ENCODE measurements around the gene EIF5B. TPM values are rescaled to one million over a fixed set of nuclear protein-coding genes. Genes with fewer than 3 reads are reported as not detected.
"Not testable (repeated sequence)": the region's sequence is repeated elsewhere in the genome, so short reads cannot be mapped to it uniquely, and the experiment has no call there.

Gene EIF5B, protein sequence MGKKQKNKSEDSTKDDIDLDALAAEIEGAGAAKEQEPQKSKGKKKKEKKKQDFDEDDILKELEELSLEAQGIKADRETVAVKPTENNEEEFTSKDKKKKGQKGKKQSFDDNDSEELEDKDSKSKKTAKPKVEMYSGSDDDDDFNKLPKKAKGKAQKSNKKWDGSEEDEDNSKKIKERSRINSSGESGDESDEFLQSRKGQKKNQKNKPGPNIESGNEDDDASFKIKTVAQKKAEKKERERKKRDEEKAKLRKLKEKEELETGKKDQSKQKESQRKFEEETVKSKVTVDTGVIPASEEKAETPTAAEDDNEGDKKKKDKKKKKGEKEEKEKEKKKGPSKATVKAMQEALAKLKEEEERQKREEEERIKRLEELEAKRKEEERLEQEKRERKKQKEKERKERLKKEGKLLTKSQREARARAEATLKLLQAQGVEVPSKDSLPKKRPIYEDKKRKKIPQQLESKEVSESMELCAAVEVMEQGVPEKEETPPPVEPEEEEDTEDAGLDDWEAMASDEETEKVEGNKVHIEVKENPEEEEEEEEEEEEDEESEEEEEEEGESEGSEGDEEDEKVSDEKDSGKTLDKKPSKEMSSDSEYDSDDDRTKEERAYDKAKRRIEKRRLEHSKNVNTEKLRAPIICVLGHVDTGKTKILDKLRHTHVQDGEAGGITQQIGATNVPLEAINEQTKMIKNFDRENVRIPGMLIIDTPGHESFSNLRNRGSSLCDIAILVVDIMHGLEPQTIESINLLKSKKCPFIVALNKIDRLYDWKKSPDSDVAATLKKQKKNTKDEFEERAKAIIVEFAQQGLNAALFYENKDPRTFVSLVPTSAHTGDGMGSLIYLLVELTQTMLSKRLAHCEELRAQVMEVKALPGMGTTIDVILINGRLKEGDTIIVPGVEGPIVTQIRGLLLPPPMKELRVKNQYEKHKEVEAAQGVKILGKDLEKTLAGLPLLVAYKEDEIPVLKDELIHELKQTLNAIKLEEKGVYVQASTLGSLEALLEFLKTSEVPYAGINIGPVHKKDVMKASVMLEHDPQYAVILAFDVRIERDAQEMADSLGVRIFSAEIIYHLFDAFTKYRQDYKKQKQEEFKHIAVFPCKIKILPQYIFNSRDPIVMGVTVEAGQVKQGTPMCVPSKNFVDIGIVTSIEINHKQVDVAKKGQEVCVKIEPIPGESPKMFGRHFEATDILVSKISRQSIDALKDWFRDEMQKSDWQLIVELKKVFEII
- 84.7 and 84.8 TPM in 2 replicates for total RNA-seq

DNA sequence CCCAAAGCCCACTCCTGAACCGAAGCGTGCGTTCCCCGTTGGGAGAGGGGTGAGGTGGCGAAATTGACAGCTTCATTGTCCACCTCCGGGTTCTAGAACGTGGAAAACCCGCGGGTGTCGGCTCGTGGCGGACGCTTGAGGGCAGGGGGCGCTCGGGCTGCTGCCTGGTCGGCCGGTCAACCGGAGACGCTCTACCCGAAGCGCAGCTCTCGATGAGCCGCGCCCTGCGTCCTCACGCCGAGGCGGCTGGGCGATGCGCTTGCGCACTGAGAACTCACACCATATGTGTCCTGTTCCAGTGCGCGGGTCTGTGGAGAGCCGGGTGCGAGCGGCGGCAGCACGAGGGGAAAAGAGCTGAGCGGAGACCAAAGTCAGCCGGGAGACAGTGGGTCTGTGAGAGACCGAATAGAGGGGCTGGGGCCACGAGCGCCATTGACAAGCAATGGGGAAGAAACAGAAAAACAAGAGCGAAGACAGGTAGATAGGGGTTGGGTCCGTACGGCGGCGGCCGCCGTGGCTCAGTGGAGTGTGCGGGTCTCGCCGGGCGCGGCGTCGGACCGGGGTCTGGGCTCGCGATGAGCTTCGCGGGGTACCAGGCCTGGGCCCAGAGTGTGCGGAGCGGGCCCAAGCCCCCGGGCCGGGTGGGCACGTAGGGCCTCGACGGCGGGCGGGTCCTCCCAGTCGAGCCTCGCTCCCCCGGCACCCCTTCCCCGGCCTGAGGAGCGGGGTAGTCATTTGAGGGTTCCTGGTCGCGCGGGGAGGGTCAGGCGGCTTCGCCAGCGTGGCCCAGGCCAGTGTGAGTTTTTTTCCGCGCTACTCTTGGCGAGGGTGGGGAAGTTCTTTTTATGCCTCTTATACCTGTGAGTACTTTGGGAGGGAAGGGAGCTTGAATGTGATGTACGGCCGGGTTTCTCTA lies at the start of gene EIF5B:
Gene EIF5B (plus strand): TSS at position 277 of the 916 bp plus-strand sequence. CDS start 166 bp downstream, at position 443.
- intact Hi-C loops (cut with micrococcal nuclease) = loop anchor here (1.0 to 10.0 kb wide), 9 partner anchors 11 to 1915 kb away; partner anchors contain the start of genes CNOT11, PDCL3, REV1 and TMEM131
- no peaks in the 10 kb centered on the region for H3K9me3 Mint-ChIP-seq
- H3K27me3 Mint-ChIP-seq (ENCODE audit: insufficient read depth) = no peaks in the 10 kb centered on the region
- no peak within 1 kb of the TSS for H3K27ac Mint-ChIP-seq
- DNase-seq (ENCODE audit: low spot score) = peak; percentile 93
- peaks cover 47% of the 10 kb centered on the region for H3K4me1 Mint-ChIP-seq (ENCODE audit: low read depth)
- peaks cover 10% of the 10 kb centered on the region for H3K36me3 Mint-ChIP-seq (ENCODE audit: low read depth)
- H3K4me3 Mint-ChIP-seq = no peak within 1 kb of the TSS

DNA sequence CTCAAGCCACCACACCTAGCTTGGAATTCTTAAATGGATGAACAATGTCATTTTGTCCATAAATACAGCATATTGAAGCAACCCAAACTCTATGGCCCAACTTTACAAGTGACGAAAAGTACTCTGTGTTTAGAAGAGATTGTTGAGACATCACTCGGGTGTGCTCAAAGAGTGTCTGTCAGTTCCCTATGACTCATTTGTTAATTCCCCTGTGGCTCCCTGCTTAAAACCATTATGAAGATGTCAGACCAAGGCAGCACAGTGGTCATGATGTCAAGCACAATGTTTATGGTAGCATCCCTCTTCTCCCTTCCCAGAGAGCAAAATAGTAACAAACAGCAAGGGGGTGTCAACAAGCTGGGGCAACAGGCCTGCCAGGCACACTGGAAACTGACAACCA lies 39.2 kb upstream of the EIF5B start:
- Mint-ChIP-seq H3K4me1 (ENCODE audit: low read depth) (no peaks in the 10 kb centered on the region), H3K9me3 (no peaks in the 10 kb centered on the region), H3K27me3 (ENCODE audit: insufficient read depth) (no peaks in the 10 kb centered on the region), H3K27ac (no peak overlapping the region), H3K36me3 (ENCODE audit: low read depth) (peaks cover 7% of the 10 kb centered on the region), H3K4me3 (no peak overlapping the region)
- DNase-seq (ENCODE audit: low spot score) = no peak
- intact Hi-C loops (cut with micrococcal nuclease) = no loop called here

DNA sequence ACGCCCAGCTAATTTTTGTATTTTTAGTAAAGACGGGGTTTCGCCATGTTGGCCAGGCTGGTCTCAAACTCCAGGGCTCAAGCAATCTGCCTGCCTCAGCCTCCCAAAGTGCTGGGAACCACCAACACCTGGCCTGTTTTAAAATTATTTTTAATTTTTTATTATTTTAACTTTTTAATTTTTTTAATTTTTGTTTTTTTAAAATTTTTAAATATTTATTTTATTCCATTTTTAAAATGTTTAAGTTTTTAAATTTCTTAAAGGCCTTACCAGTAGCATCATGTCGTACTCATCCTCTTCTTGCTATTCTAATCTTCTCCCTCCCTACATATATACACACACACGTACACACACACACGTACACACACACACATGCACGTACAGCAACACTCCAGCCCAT lies 37.6 kb upstream of the EIF5B start:
- H3K9me3 Mint-ChIP-seq = no peaks in the 10 kb centered on the region
- DNase-seq (ENCODE audit: low spot score) = no peak
- no peaks in the 10 kb centered on the region for H3K4me1 Mint-ChIP-seq (ENCODE audit: low read depth)
- H3K4me3 Mint-ChIP-seq = no peak overlapping the region
- H3K36me3 Mint-ChIP-seq (ENCODE audit: low read depth) = peaks cover 8% of the 10 kb centered on the region
- H3K27me3 Mint-ChIP-seq (ENCODE audit: insufficient read depth) = no peaks in the 10 kb centered on the region
- intact Hi-C loops (cut with micrococcal nuclease) = no loop called here
- no peak overlapping the region for H3K27ac Mint-ChIP-seq

DNA sequence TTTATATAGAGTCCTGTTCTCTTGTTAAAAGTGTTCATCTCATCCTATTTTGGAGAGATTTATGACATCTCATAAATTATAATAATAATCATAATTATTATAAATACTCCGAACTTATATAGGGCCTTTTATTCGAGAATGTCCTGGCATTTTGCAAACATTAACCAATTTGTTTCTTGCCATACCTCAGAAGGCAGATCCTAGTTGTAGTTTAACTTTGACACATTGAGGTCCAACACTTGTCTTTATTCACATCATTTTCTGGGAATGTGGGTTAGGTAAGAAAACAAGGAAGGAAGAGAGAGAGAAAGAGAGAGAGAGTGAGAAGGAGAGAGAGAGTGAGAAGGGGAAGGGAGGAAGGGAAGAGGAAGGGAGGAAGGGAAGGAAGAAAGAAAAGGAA lies 36.1 kb upstream of the EIF5B start, which contains the start of gene LYG1:
Gene LYG1 (minus strand): TSS at position 101 of the 400 bp plus-strand sequence. CDS start 5,527 bp downstream, outside the sequence.
- H3K36me3 Mint-ChIP-seq (ENCODE audit: low read depth); H3K9me3 Mint-ChIP-seq; DNase-seq (ENCODE audit: low spot score); H3K4me3 Mint-ChIP-seq; H3K27me3 Mint-ChIP-seq (ENCODE audit: insufficient read depth); H3K27ac Mint-ChIP-seq; intact Hi-C loops (cut with micrococcal nuclease); H3K4me1 Mint-ChIP-seq (ENCODE audit: low read depth): not testable (repeated sequence)

DNA sequence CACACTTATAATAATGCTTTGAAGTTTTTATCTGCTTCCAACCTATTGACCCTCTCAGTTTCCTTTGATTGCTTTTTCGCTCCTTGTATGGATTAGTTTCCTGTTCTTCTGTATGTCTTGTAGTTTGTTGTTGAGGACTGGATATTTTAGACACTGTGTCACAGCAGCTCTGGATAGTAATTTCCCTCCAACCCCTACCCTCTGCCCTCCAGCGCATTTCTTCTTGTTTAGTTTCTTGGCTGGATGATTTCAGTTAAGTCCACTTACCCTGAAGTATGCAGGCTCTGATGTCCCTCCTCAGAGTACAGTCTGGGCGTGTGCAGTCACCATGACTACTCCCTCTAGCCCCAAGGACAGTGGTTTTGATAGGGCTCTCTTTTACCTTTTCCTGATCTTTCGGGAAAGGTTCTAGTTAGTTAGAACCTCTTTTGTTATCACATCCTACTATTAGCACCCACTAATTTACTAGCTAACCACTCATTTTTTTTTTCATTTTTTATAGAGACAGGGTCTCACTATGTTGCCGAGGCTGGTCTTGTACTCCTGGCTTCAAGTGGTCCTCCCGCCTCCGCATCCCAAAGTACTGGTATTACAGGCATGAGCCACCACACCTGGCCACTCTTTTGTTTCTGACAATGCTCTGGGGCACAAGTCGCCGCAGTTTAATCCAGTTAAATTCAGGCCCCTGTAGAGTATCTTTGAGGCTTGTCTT lies 19.9 kb upstream of the EIF5B start:
- H3K36me3 Mint-ChIP-seq (ENCODE audit: low read depth) = peaks cover 27% of the 10 kb centered on the region
- H3K4me3 Mint-ChIP-seq = no peak overlapping the region
- no peaks in the 10 kb centered on the region for H3K27me3 Mint-ChIP-seq (ENCODE audit: insufficient read depth)
- H3K27ac Mint-ChIP-seq = no peak overlapping the region
- H3K9me3 Mint-ChIP-seq = no peaks in the 10 kb centered on the region
- intact Hi-C loops (cut with micrococcal nuclease) = no loop called here
- H3K4me1 Mint-ChIP-seq (ENCODE audit: low read depth) = no peaks in the 10 kb centered on the region
- no peak for DNase-seq (ENCODE audit: low spot score)

DNA sequence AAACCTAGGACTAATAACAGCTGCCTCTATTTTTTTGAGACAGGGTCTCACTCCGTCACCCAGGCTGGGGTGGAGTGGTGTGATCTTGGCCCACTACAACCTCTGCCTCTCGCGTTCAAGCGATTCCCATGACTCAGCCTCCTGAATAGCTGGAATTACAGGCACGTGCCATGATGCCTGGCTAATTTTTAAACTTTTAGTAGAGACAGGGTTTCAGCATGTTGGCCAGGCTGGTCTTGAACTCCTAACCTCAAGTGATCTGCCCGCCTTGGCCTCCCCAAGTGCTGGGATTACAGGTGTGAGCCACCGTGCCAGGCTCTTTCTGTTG lies 19.4 kb upstream of the EIF5B start:
- H3K27ac Mint-ChIP-seq; H3K9me3 Mint-ChIP-seq; DNase-seq (ENCODE audit: low spot score); H3K4me1 Mint-ChIP-seq (ENCODE audit: low read depth); intact Hi-C loops (cut with micrococcal nuclease); H3K27me3 Mint-ChIP-seq (ENCODE audit: insufficient read depth); H3K4me3 Mint-ChIP-seq: not testable (repeated sequence)
- H3K36me3 Mint-ChIP-seq (ENCODE audit: low read depth) = peaks cover 26% of the 10 kb centered on the region

DNA sequence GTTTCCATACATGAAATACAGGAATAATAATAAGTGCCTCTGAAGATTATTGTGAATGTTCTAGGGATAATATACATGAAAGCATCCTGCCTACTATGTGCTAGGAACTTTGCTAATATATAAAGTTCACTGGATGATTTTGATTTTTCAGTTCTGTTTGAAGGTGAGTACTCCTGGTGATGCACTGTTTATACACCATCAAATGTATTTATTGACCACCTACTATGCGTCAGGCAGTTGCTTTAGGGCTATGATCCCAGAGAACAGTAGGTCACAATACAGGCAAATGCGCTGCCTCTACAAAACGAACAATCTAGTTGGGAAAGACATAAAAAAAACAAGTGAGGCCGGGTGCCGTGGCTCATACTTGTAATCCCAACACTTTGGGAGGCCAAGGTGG lies 11.8 kb upstream of the EIF5B start:
- Mint-ChIP-seq H3K9me3 (no peaks in the 10 kb centered on the region), H3K27me3 (ENCODE audit: insufficient read depth) (no peaks in the 10 kb centered on the region), H3K4me1 (ENCODE audit: low read depth) (peaks cover 7% of the 10 kb centered on the region), H3K27ac (no peak overlapping the region), H3K36me3 (ENCODE audit: low read depth) (peaks cover 34% of the 10 kb centered on the region), H3K4me3 (no peak overlapping the region)
- intact Hi-C loops (cut with micrococcal nuclease) = no loop called here
- no peak for DNase-seq (ENCODE audit: low spot score)

DNA sequence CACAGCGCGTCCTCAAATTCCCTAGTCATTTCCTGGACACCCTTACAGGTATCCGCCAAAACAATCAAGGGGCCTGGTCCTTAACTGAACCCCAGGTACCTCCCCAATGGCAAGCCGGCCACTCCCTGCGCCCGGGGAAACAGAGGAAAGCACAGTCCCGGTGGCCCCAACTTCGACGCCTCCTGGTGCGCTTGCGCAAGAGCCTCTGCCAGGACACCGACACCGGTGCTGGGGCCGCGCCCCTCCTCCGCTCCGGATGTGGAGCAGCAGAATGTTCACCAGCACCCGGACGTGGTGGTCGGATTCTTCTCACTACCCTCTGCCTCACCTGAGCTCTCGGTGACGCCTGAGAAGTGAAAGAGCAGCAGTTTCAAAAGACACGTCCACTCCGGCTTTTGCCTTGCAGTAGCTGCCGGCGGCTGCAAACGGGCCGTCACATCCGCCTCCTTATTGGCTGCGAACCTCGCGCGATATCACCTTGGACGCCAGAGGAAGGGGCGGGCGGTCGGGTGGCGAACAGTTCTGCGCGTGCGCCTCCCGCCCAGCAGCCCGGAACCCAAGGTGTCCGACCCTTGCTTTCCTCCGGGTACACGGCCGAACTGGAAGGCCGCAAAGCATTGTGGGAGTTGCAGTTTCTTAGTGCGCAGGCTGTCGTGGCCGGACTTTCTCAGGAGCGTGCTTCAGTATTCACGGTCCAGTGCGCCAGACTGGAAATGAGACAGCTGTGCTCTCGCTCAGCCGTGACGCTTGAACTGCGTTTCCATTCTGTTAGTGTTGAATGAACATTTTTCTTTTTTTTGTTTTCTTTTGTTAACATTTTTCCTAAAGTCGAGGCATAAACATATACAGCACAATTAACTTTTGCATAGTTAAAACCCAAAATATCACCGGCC lies 1.0 kb upstream of the EIF5B start, which contains the start of gene TXNDC9:
Gene TXNDC9 (minus strand): TSS at position 423 of the 893 bp plus-strand sequence. CDS start 3,123 bp downstream, outside the sequence.
- intact Hi-C loops (cut with micrococcal nuclease) = loop anchor here (1.0 to 10.0 kb wide), 11 partner anchors 155 to 1916 kb away; partner anchors contain the start of genes C2orf15, CNOT11, COA5 and LIPT1
- H3K36me3 Mint-ChIP-seq (ENCODE audit: low read depth) = peaks cover 18% of the 10 kb centered on the region
- H3K4me1 Mint-ChIP-seq (ENCODE audit: low read depth) = peaks cover 44% of the 10 kb centered on the region
- DNase-seq (ENCODE audit: low spot score) = peak; percentile 98
- no peak within 1 kb of the TSS for H3K4me3 Mint-ChIP-seq
- H3K27me3 Mint-ChIP-seq (ENCODE audit: insufficient read depth) = no peaks in the 10 kb centered on the region
- H3K9me3 Mint-ChIP-seq = no peaks in the 10 kb centered on the region
- H3K27ac Mint-ChIP-seq = no peak within 1 kb of the TSS

DNA sequence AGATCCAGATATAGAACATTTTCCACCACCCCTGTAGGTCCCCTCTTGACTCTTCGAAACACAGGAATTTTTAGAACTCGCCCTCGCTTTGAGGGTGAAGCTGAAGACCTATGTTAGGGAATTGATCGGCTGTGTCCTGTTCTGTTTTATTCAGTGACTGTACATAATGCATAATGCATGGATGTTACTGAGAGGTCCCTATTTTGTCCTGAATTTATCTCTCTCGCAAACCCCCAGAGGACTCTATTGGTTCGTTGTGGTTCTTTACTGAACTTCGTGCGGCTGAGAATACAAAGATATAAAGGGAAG lies 431 bp upstream of the EIF5B start:
- Mint-ChIP-seq H3K27ac (no peak overlapping the region), H3K4me3 (no peak overlapping the region), H3K9me3 (no peaks in the 10 kb centered on the region), H3K27me3 (ENCODE audit: insufficient read depth) (no peaks in the 10 kb centered on the region), H3K4me1 (ENCODE audit: low read depth) (peaks cover 47% of the 10 kb centered on the region), H3K36me3 (ENCODE audit: low read depth) (peaks cover 16% of the 10 kb centered on the region)
- intact Hi-C loops (cut with micrococcal nuclease) = loop anchor here (1.0 to 10.0 kb wide), 14 partner anchors 12 to 1916 kb away; partner anchors contain the start of genes C2orf15, CNOT11, COA5 and LIPT1
- DNase-seq (ENCODE audit: low spot score) = no peak

DNA sequence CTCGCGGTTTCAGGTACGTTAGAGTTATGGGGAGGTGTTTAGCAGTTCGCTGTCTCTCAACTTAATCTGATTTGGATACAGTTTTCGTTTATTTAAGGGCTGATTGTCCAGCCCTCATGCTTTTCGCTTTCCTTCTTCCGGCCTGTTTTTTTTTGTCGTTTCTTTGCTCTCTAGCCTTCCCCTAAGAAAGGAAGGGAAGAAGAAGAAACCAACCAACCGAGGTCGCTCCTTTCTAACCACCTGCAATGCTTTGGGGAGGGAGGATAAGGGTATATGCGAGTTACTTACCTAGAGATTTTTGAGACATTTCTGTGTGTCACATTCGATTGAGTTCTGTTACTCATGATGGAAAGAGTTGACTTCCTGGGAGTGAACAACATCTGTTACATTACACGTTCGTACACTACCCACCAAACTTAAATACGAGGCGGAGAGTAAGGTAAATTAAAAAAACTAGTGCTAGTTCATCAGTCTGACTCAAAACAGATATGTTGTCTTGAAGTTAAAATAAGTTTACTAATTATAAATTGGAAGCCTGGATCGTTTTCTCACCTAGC lies 918 bp downstream of the EIF5B start:
- Mint-ChIP-seq H3K4me1 (ENCODE audit: low read depth) (peaks cover 39% of the 10 kb centered on the region), H3K36me3 (ENCODE audit: low read depth) (peaks cover 6% of the 10 kb centered on the region)

More for the DNA sequence above, 918 bp downstream of the EIF5B start:
- no peak overlapping the region for H3K4me3 Mint-ChIP-seq
- no peaks in the 10 kb centered on the region for H3K27me3 Mint-ChIP-seq (ENCODE audit: insufficient read depth)
- H3K9me3 Mint-ChIP-seq = no peaks in the 10 kb centered on the region
- DNase-seq (ENCODE audit: low spot score) = no peak
- intact Hi-C loops (cut with micrococcal nuclease) = loop anchor here (5.0 to 10.0 kb wide), 5 partner anchors 253 to 1914 kb away; partner anchors contain the start of genes CNOT11 and TMEM131
- no peak overlapping the region for H3K27ac Mint-ChIP-seq
